Measurements from ENCODE around the gene APEH. TPM values are rescaled to one million over a fixed set of nuclear protein-coding genes. Genes with fewer than 3 reads are reported as not detected.

The APEH gene
- total and polyA plus RNA-seq, 2 of the 13 experiments (the other 11 are each of a cell fraction or from before 2014, with no cell fraction given), result 116 to 130 TPM

- TF ChIP-seq HBP1 (CRISPR knock-in tag; IDR thresholded peaks at IDR 0.05; ENCODE audit: low read depth), result no peak
- TF ChIP-seq HNF4G (IDR thresholded peaks at IDR 0.05; ENCODE audit: borderline replicate concordance, low read depth, low read length), result no peak
- TF ChIP-seq HNF4G (CRISPR knock-in tag; IDR thresholded peaks at IDR 0.05; ENCODE audit: borderline replicate concordance, low read depth), result no peak
- TF ChIP-seq SPEN (CRISPR knock-in tag; IDR thresholded peaks at IDR 0.05; ENCODE audit: low read depth), result no peak
- peak; percentile 51; the same call in 1 of the 2 replicates for TF ChIP-seq YEATS4 (CRISPR knock-in tag; IDR thresholded peaks at IDR 0.05; ENCODE audit: borderline replicate concordance)
- TF ChIP-seq MIXL1 (CRISPR knock-in tag; IDR thresholded peaks at IDR 0.05), result 0 out of 2 replicates have a peak, but pooled peaks have one; percentile 27
- TF ChIP-seq TSC22D2 (CRISPR knock-in tag; IDR thresholded peaks at IDR 0.05; ENCODE audit: borderline replicate concordance), result no peak
- TF ChIP-seq ZFY (CRISPR knock-in tag; IDR thresholded peaks at IDR 0.05), result peak; percentile 78
- TF ChIP-seq, protein P1, sequence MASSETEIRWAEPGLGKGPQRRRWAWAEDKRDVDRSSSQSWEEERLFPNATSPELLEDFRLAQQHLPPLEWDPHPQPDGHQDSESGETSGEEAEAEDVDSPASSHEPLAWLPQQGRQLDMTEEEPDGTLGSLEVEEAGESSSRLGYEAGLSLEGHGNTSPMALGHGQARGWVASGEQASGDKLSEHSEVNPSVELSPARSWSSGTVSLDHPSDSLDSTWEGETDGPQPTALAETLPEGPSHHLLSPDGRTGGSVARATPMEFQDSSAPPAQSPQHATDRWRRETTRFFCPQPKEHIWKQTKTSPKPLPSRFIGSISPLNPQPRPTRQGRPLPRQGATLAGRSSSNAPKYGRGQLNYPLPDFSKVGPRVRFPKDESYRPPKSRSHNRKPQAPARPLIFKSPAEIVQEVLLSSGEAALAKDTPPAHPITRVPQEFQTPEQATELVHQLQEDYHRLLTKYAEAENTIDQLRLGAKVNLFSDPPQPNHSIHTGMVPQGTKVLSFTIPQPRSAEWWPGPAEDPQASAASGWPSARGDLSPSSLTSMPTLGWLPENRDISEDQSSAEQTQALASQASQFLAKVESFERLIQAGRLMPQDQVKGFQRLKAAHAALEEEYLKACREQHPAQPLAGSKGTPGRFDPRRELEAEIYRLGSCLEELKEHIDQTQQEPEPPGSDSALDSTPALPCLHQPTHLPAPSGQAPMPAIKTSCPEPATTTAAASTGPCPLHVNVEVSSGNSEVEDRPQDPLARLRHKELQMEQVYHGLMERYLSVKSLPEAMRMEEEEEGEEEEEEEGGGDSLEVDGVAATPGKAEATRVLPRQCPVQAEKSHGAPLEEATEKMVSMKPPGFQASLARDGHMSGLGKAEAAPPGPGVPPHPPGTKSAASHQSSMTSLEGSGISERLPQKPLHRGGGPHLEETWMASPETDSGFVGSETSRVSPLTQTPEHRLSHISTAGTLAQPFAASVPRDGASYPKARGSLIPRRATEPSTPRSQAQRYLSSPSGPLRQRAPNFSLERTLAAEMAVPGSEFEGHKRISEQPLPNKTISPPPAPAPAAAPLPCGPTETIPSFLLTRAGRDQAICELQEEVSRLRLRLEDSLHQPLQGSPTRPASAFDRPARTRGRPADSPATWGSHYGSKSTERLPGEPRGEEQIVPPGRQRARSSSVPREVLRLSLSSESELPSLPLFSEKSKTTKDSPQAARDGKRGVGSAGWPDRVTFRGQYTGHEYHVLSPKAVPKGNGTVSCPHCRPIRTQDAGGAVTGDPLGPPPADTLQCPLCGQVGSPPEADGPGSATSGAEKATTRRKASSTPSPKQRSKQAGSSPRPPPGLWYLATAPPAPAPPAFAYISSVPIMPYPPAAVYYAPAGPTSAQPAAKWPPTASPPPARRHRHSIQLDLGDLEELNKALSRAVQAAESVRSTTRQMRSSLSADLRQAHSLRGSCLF (CRISPR knock-in tag; IDR thresholded peaks at IDR 0.05; ENCODE audit: borderline replicate concordance), result no peak
- TF ChIP-seq ZNF253 (CRISPR knock-in tag; IDR thresholded peaks at IDR 0.05; ENCODE audit: borderline replicate concordance), result peak; percentile 57; the same call in 1 of the 2 replicates
- TF ChIP-seq MXD4 (CRISPR knock-in tag; IDR thresholded peaks at IDR 0.05), result peak; percentile 20; the same call in 1 of the 2 replicates
- TF ChIP-seq TARDBP (CRISPR knock-in tag; IDR thresholded peaks at IDR 0.05), result peak; percentile 55; the same call in 1 of the 2 replicates
- TF ChIP-seq MXD3 (CRISPR knock-in tag; IDR thresholded peaks at IDR 0.05), result peak; percentile 71; the same call in 1 of the 2 replicates
- TF ChIP-seq BORCS8-MEF2B (CRISPR knock-in tag; IDR thresholded peaks at IDR 0.05), result peak; percentile 61; the same call in 1 of the 2 replicates
- 0 out of 2 replicates have a peak, but pooled peaks have one; percentile 39 for TF ChIP-seq PHF8 (CRISPR knock-in tag; IDR thresholded peaks at IDR 0.05)
- TF ChIP-seq TRAFD1 (CRISPR knock-in tag; IDR thresholded peaks at IDR 0.05; ENCODE audit: borderline replicate concordance), result no peak
- TF ChIP-seq LBX2 (CRISPR knock-in tag; IDR thresholded peaks at IDR 0.05; ENCODE audit: borderline replicate concordance), result no peak
- TF ChIP-seq ZMYM2 (CRISPR knock-in tag; IDR thresholded peaks at IDR 0.05), result peak; percentile 27; the same call in 1 of the 2 replicates
- no peak for TF ChIP-seq DPF2 (CRISPR knock-in tag; IDR thresholded peaks at IDR 0.05; ENCODE audit: borderline replicate concordance, low read depth)
- no peak for TF ChIP-seq ZSCAN22 (CRISPR knock-in tag; IDR thresholded peaks at IDR 0.05)
- no peak for TF ChIP-seq ZNF557 (CRISPR knock-in tag; IDR thresholded peaks at IDR 0.05)
Observed at GRCh38 chr3:49673121-49673714, 933 bp upstream of the APEH start (continued).
